ENCODE data around the gene PATJ. TPM values are rescaled to one million over a fixed set of nuclear protein-coding genes. Genes with fewer than 3 reads are reported as not detected.

The PATJ gene
- total RNA-seq, 1 experiment from 2014 or later, result 47.3 TPM

DNA sequence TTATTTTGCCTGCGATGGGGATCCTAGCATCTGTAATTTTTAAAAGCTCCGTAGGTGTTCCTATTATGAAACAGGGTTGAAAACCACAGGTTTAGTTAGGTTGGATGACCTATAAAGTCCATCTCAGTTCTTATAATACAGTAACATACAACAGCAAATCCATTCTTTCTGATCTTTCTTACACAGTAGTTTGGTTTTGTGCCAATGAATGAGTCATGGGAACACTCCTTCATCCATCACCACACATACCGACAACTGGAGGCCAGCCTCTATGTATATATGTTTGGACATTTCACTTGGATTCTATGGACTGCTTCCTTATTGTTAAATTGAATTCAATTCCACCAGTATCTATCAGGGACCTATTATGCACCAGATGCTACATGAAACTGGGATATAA lies 334.0 kb downstream of the PATJ start:
- Mint-ChIP-seq H3K4me1 (no peaks in the 10 kb centered on the region), H3K4me3 (no peak overlapping the region), H3K9me3 (no peaks in the 10 kb centered on the region), H3K27ac (no peak overlapping the region), H3K36me3 (ENCODE audit: insufficient read depth in 1 of 3, low read depth in 3 of 3) (peaks cover 0 to 9% (median 5%) of the 10 kb centered on the region in 3 experiments; a peak in 2 of 7 replicates), H3K27me3 (ENCODE audit: low read depth) (no peaks in the 10 kb centered on the region)
- no peak overlapping the region for H3K4me2 ChIP-seq (ENCODE audit: insufficient read depth, insufficient read length, low read length)
- H3K18ac ChIP-seq (ENCODE audit: insufficient read length, low read depth, low read length), result no peak overlapping the region
- H3K23me2 ChIP-seq (ENCODE audit: insufficient read length, low read depth, low read length, poor library complexity, severe bottlenecking), result no peaks in the 10 kb centered on the region
- H3T11ph ChIP-seq (ENCODE audit: low read length), result no peak overlapping the region
- H3K27me3 ChIP-seq (ENCODE audit: insufficient read depth, low read length), result no peaks in the 10 kb centered on the region
- H4K5ac ChIP-seq (ENCODE audit: insufficient read length, low read depth, low read length), result no peak overlapping the region
- H2BK20ac ChIP-seq (ENCODE audit: low read depth, low read length, poor library complexity, severe bottlenecking), result no peak overlapping the region
- no peak overlapping the region for H2AFZ ChIP-seq (ENCODE audit: low read length)
- H3K79me2 ChIP-seq (ENCODE audit: insufficient read depth, low read length), result no peaks in the 10 kb centered on the region; the same call in 1 of the 2 replicates
- H3K4me1 ChIP-seq (ENCODE audit: insufficient read depth, low read length), result no peaks in the 10 kb centered on the region
- no CpG with 5 or more reads among the region's 3 CpGs for WGBS (ENCODE audit: extremely low coverage, insufficient read length, low lambda C conversion rate)
- H4K8ac ChIP-seq (replicated peaks; ENCODE audit: insufficient read length, low read depth, low read length), result no peak overlapping the region
- H2BK12ac ChIP-seq (ENCODE audit: insufficient read length, low read depth, low read length), result no peak overlapping the region
- H3K14ac ChIP-seq (ENCODE audit: insufficient read depth, low read length), result no peak overlapping the region
- H2BK5ac ChIP-seq (ENCODE audit: insufficient read length, low read length), result no peak overlapping the region
- no peaks in the 10 kb centered on the region for H3K79me1 ChIP-seq (ENCODE audit: insufficient read depth, low read depth, low read length, poor library complexity, severe bottlenecking)
- DNase-seq, result no peak
- H4K91ac ChIP-seq (ENCODE audit: insufficient read length, low read depth, low read length), result no peak overlapping the region
- H3K56ac ChIP-seq (ENCODE audit: insufficient read length, low read depth, low read length), result no peak overlapping the region
- H2AK5ac ChIP-seq (ENCODE audit: insufficient read length, low read length), result no peak overlapping the region
- no peak overlapping the region for H3K27ac ChIP-seq (ENCODE audit: insufficient read length, low read depth, low read length)
- no peak overlapping the region for H3K23ac ChIP-seq (ENCODE audit: insufficient read length, low read depth, low read length)
- no peaks in the 10 kb centered on the region for H4K20me1 ChIP-seq (ENCODE audit: control insufficient read depth, insufficient read depth, insufficient read length)
- H2BK15ac ChIP-seq (ENCODE audit: low read depth, low read length), result no peak overlapping the region
- H3K4ac ChIP-seq (ENCODE audit: low read depth, low read length), result no peak overlapping the region
- H2BK120ac ChIP-seq (ENCODE audit: low read depth, low read length, poor library complexity, severe bottlenecking), result no peak overlapping the region
- no peaks in the 10 kb centered on the region for H3K9me3 ChIP-seq (ENCODE audit: control insufficient read depth, low read depth, low read length)
- TF ChIP-seq, protein P1, sequence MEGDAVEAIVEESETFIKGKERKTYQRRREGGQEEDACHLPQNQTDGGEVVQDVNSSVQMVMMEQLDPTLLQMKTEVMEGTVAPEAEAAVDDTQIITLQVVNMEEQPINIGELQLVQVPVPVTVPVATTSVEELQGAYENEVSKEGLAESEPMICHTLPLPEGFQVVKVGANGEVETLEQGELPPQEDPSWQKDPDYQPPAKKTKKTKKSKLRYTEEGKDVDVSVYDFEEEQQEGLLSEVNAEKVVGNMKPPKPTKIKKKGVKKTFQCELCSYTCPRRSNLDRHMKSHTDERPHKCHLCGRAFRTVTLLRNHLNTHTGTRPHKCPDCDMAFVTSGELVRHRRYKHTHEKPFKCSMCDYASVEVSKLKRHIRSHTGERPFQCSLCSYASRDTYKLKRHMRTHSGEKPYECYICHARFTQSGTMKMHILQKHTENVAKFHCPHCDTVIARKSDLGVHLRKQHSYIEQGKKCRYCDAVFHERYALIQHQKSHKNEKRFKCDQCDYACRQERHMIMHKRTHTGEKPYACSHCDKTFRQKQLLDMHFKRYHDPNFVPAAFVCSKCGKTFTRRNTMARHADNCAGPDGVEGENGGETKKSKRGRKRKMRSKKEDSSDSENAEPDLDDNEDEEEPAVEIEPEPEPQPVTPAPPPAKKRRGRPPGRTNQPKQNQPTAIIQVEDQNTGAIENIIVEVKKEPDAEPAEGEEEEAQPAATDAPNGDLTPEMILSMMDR (conservative IDR thresholded peaks at IDR 0.05), result no peak
- H3K9ac ChIP-seq (ENCODE audit: extremely low read depth, insufficient read length, low read length), result no peak overlapping the region

All from H9 (cell line).